HG03342 (cell line): ENCODE results near the gene CUL2.
"Not testable (repeated sequence)": the region's sequence is repeated elsewhere in the genome, so short reads cannot be mapped to it uniquely, and the experiment has no call there.

ENCODE experiments used
- ATAC-seq: cut with Tn5 transposase; IDR thresholded peaks from one replicate; pipeline ENCODE4 v1.9.1; 2021; ENCODE audit warnings: mild to moderate bottlenecking, moderate library complexity; ENCODE audit not compliant: unreplicated experiment

Gene CUL2

GRCh38 chr10:35080261-35080660 is 9.9 kb downstream of the CUL2 start:
- not testable (repeated sequence) for ATAC-seq

GRCh38 chr10:35079763-35080162 is 10.4 kb downstream of the CUL2 start:
- no peak for ATAC-seq

GRCh38 chr10:35079265-35079664 is 10.9 kb downstream of the CUL2 start:
- ATAC-seq: no peak

GRCh38 chr10:35075228-35075627 is 14.9 kb downstream of the CUL2 start:
- no peak for ATAC-seq

- no peak for ATAC-seq
Observed at GRCh38 chr10:35074266-35074665, 15.9 kb downstream of the CUL2 start.

- ATAC-seq: no peak
Observed at GRCh38 chr10:35070521-35070920, 19.6 kb downstream of the CUL2 start.

- ATAC-seq: no peak
Observed at GRCh38 chr10:35063837-35064454, 26.2 kb downstream of the CUL2 start.

- ATAC-seq: no peak
Observed at GRCh38 chr10:35059481-35059880, 30.7 kb downstream of the CUL2 start.

- no peak for ATAC-seq
Observed at GRCh38 chr10:35058686-35059085, 31.5 kb downstream of the CUL2 start.

GRCh38 chr10:35058134-35058533 is 32.0 kb downstream of the CUL2 start:
- peak; percentile 71 for ATAC-seq

- no peak for ATAC-seq
Observed at GRCh38 chr10:35056686-35057085, 33.5 kb downstream of the CUL2 start.

GRCh38 chr10:35056133-35056532 is 34.0 kb downstream of the CUL2 start:
- no peak for ATAC-seq

GRCh38 chr10:35050568-35050967 is 39.6 kb downstream of the CUL2 start:
- ATAC-seq: no peak

- no peak for ATAC-seq
Observed at GRCh38 chr10:35046074-35046473, 44.1 kb downstream of the CUL2 start.

- ATAC-seq: not testable (repeated sequence)
Observed at GRCh38 chr10:35045275-35045674, 44.9 kb downstream of the CUL2 start.

GRCh38 chr10:35043796-35044344 is 46.3 kb downstream of the CUL2 start:
- ATAC-seq: no peak

GRCh38 chr10:35042783-35043182 is 47.4 kb downstream of the CUL2 start:
- ATAC-seq: no peak

- no peak for ATAC-seq
Observed at GRCh38 chr10:35041502-35041879, 48.6 kb downstream of the CUL2 start.

GRCh38 chr10:35040760-35041501 is 49.2 kb downstream of the CUL2 start:
- no peak for ATAC-seq

- ATAC-seq: no peak
Observed at GRCh38 chr10:35037104-35037503, 53.0 kb downstream of the CUL2 start.

GRCh38 chr10:35035606-35036005 is 54.5 kb downstream of the CUL2 start:
- ATAC-seq: no peak

- no peak for ATAC-seq
Observed at GRCh38 chr10:35027567-35027966, 62.6 kb downstream of the CUL2 start.
